ENCODE results near the gene DTWD1. TPM values are rescaled to one million over a fixed set of nuclear protein-coding genes. Genes with fewer than 3 reads are reported as not detected.

The DTWD1 gene
- total RNA-seq, 8 experiments from 2014 or later: 14.0 to 54.9 (median 23.7) TPM

- Histone ChIP-seq H3K4me3 (peak overlapping the region; percentile 55 to 85 (median 69)), H3K4me1 (replicated peaks in 1 of 2) (no peaks in the 10 kb centered on the region), H3K27ac (no peak overlapping the region)
- WGBS, 10 experiments: 0 to 20% (median 18%) methylated on average over 1 of the region's 1 CpG; no CpG with 5 or more reads in 5 of the 10 experiments
- in situ Hi-C loops (cut with MboI; ENCODE audit: low pct_unique_long_range_greater_than_20kb in 2 of 9, low sequenced_read_pairs in 9 of 9, unreplicated experiment in 9 of 9): no loop called here
- no peak for ATAC-seq (replicated peaks in 6 of 8)
Measured at GRCh38 chr15:49621887-49622286, 1.0 kb downstream of the DTWD1 start.

- Histone ChIP-seq H3K27ac (no peak overlapping the region), H3K4me1 (replicated peaks in 1 of 2) (no peaks in the 10 kb centered on the region), H3K4me3 (no peak overlapping the region)
- 20 to 83% (median 71%) methylated on average over 1 to 3 of the region's 3 CpGs; no CpG with 5 or more reads in 2 of the 10 experiments for WGBS, 10 experiments
- in situ Hi-C loops (cut with MboI; ENCODE audit: low pct_unique_long_range_greater_than_20kb in 2 of 9, low sequenced_read_pairs in 9 of 9, unreplicated experiment in 9 of 9): no loop called here
- ATAC-seq (replicated peaks in 6 of 8): no peak
Measured at GRCh38 chr15:49622561-49622960, 1.7 kb downstream of the DTWD1 start.

- WGBS, 10 experiments: 6 to 97% (median 55%) methylated on average over 2 of the region's 2 CpGs; no CpG with 5 or more reads in 2 of the 10 experiments
- Histone ChIP-seq H3K4me3 (no peak overlapping the region), H3K4me1 (replicated peaks in 1 of 2) (no peaks in the 10 kb centered on the region), H3K27ac (no peak overlapping the region)
- no peak for ATAC-seq (replicated peaks in 6 of 8)
- in situ Hi-C loops (cut with MboI; ENCODE audit: low pct_unique_long_range_greater_than_20kb in 2 of 9, low sequenced_read_pairs in 9 of 9, unreplicated experiment in 9 of 9): no loop called here
Measured at GRCh38 chr15:49624056-49624455, 3.2 kb downstream of the DTWD1 start.

GRCh38 chr15:49625460-49626036, 4.7 kb downstream of the DTWD1 start:
- in situ Hi-C loops (cut with MboI; ENCODE audit: low pct_unique_long_range_greater_than_20kb in 2 of 9, low sequenced_read_pairs in 9 of 9, unreplicated experiment in 9 of 9): no loop called here
- ATAC-seq (replicated peaks in 6 of 8): no peak
- WGBS, 10 experiments: 85 to 100% (median 96%) methylated on average over 1 to 4 of the region's 5 CpGs; no CpG with 5 or more reads in 1 of the 10 experiments
- no peaks in the 10 kb centered on the region for H3K4me1 ChIP-seq (replicated peaks in 1 of 2)
- H3K4me3 ChIP-seq: no peak overlapping the region
- H3K27ac ChIP-seq: no peak overlapping the region

- in situ Hi-C loops (cut with MboI; ENCODE audit: low pct_unique_long_range_greater_than_20kb in 2 of 9, low sequenced_read_pairs in 9 of 9, unreplicated experiment in 9 of 9): no loop called here
- Histone ChIP-seq H3K27ac (no peak overlapping the region), H3K4me3 (no peak overlapping the region), H3K4me1 (replicated peaks in 1 of 2) (no peaks in the 10 kb centered on the region)
- WGBS, 10 experiments: 0 to 100% (median 80%) methylated on average over 1 of the region's 1 CpG
- ATAC-seq (replicated peaks in 6 of 8): peak in 3 of 8 experiments; percentile 89 to 97 (median 95)
Measured at GRCh38 chr15:49627407-49627877, 6.6 kb downstream of the DTWD1 start.

GRCh38 chr15:49628379-49628778, 7.5 kb downstream of the DTWD1 start:
- in situ Hi-C loops (cut with MboI; ENCODE audit: low pct_unique_long_range_greater_than_20kb in 2 of 9, low sequenced_read_pairs in 9 of 9, unreplicated experiment in 9 of 9): no loop called here
- WGBS, 10 experiments: 86 to 100% (median 100%) methylated on average over 1 to 2 of the region's 2 CpGs; no CpG with 5 or more reads in 1 of the 10 experiments
- no peak for ATAC-seq (replicated peaks in 6 of 8)
- Histone ChIP-seq H3K4me1 (replicated peaks in 1 of 2) (no peaks in the 10 kb centered on the region), H3K27ac (no peak overlapping the region), H3K4me3 (no peak overlapping the region)

- in situ Hi-C loops (cut with MboI; ENCODE audit: low pct_unique_long_range_greater_than_20kb in 2 of 9, low sequenced_read_pairs in 9 of 9, unreplicated experiment in 9 of 9): no loop called here
- WGBS, 10 experiments: 55 to 100% (median 72%) methylated on average over 2 to 4 of the region's 4 CpGs; no CpG with 5 or more reads in 1 of the 10 experiments
- no peak overlapping the region for H3K27ac ChIP-seq
- ATAC-seq (replicated peaks in 6 of 8): no peak
- H3K4me1 ChIP-seq (replicated peaks in 1 of 2): peaks cover 0 to 3% of the 10 kb centered on the region in 2 donors
- H3K4me3 ChIP-seq: no peak overlapping the region
Measured at GRCh38 chr15:49637857-49638256, 17.0 kb downstream of the DTWD1 start.

- in situ Hi-C loops (cut with MboI; ENCODE audit: low pct_unique_long_range_greater_than_20kb in 2 of 9, low sequenced_read_pairs in 9 of 9, unreplicated experiment in 9 of 9): no loop called here
- whole genome bisulfite sequencing, 10 experiments: 100% methylated on average over 1 of the region's 1 CpG; no CpG with 5 or more reads in 5 of the 10 experiments
Measured at GRCh38 chr15:49644364-49644794, 23.5 kb downstream of the DTWD1 start.

GRCh38 chr15:49645277-49645676, 24.4 kb downstream of the DTWD1 start:
- Histone ChIP-seq H3K27ac (no peak overlapping the region), H3K4me3 (no peak overlapping the region), H3K4me1 (replicated peaks in 1 of 2) (peaks cover 0 to 7% of the 10 kb centered on the region in 2 donors)
- ATAC-seq (replicated peaks in 6 of 8): no peak
- in situ Hi-C loops (cut with MboI; ENCODE audit: low pct_unique_long_range_greater_than_20kb in 2 of 9, low sequenced_read_pairs in 9 of 9, unreplicated experiment in 9 of 9): no loop called here

More at GRCh38 chr15:49644364-49644794, 23.5 kb downstream of the DTWD1 start:
- Histone ChIP-seq H3K4me1 (replicated peaks in 1 of 2) (peaks cover 0 to 7% of the 10 kb centered on the region in 2 donors), H3K4me3 (no peak overlapping the region), H3K27ac (no peak overlapping the region)
- ATAC-seq (replicated peaks in 6 of 8): no peak

GRCh38 chr15:49645941-49646340, 25.1 kb downstream of the DTWD1 start:
- in situ Hi-C loops (cut with MboI; ENCODE audit: low pct_unique_long_range_greater_than_20kb in 2 of 9, low sequenced_read_pairs in 9 of 9, unreplicated experiment in 9 of 9): no loop called here
- Histone ChIP-seq H3K4me1 (replicated peaks in 1 of 2) (peaks cover 0 to 7% of the 10 kb centered on the region in 2 donors), H3K4me3 (no peak overlapping the region), H3K27ac (no peak overlapping the region)
- peak; percentile 29 to 96 (median 87) for ATAC-seq (replicated peaks in 6 of 8)

- in situ Hi-C loops (cut with MboI; ENCODE audit: low pct_unique_long_range_greater_than_20kb in 2 of 9, low sequenced_read_pairs in 9 of 9, unreplicated experiment in 9 of 9): no loop called here
- Histone ChIP-seq H3K4me1 (replicated peaks in 1 of 2) (peaks cover 0 to 7% of the 10 kb centered on the region in 2 donors), H3K27ac (no peak overlapping the region), H3K4me3 (no peak overlapping the region)
- WGBS, 10 experiments: 89 to 100% (median 100%) methylated on average over 1 to 2 of the region's 2 CpGs; no CpG with 5 or more reads in 3 of the 10 experiments
- ATAC-seq (replicated peaks in 6 of 8): no peak
Measured at GRCh38 chr15:49646891-49647290, 26.0 kb downstream of the DTWD1 start.

- Histone ChIP-seq H3K4me1 (replicated peaks in 1 of 2) (peaks cover 0 to 3% of the 10 kb centered on the region in 2 donors), H3K27ac (no peak overlapping the region), H3K4me3 (no peak overlapping the region)
- in situ Hi-C loops (cut with MboI; ENCODE audit: low pct_unique_long_range_greater_than_20kb in 2 of 9, low sequenced_read_pairs in 9 of 9, unreplicated experiment in 9 of 9): no loop called here
- 75 to 100% (median 100%) methylated on average over 1 of the region's 1 CpG; no CpG with 5 or more reads in 1 of the 10 experiments for WGBS, 10 experiments
- ATAC-seq (replicated peaks in 6 of 8): no peak
Measured at GRCh38 chr15:49649987-49650386, 29.1 kb downstream of the DTWD1 start.

- Histone ChIP-seq H3K27ac (no peak overlapping the region), H3K4me3 (no peak overlapping the region), H3K4me1 (replicated peaks in 1 of 2) (peaks cover 0 to 3% of the 10 kb centered on the region in 2 donors)
- WGBS, 10 experiments: 11 to 100% (median 80%) methylated on average over 1 to 2 of the region's 2 CpGs; no CpG with 5 or more reads in 3 of the 10 experiments
- in situ Hi-C loops (cut with MboI; ENCODE audit: low pct_unique_long_range_greater_than_20kb in 2 of 9, low sequenced_read_pairs in 9 of 9, unreplicated experiment in 9 of 9): no loop called here
- no peak for ATAC-seq (replicated peaks in 6 of 8)
Measured at GRCh38 chr15:49650676-49651075, 29.8 kb downstream of the DTWD1 start.

GRCh38 chr15:49652922-49653321, 32.1 kb downstream of the DTWD1 start:
- in situ Hi-C loops (cut with MboI; ENCODE audit: low pct_unique_long_range_greater_than_20kb in 2 of 9, low sequenced_read_pairs in 9 of 9, unreplicated experiment in 9 of 9): no loop called here
- Histone ChIP-seq H3K4me3 (no peak overlapping the region), H3K4me1 (replicated peaks in 1 of 2) (no peaks in the 10 kb centered on the region), H3K27ac (no peak overlapping the region)
- WGBS, 10 experiments: 89 to 100% (median 100%) methylated on average over 1 of the region's 1 CpG; no CpG with 5 or more reads in 3 of the 10 experiments
- ATAC-seq (replicated peaks in 6 of 8): no peak
